Endothelial cell of umbilical vein (primary cell): ENCODE results near the gene GAP43.

Experiments
- EZH2 ChIP-seq: IDR thresholded peaks from 2 replicates; pipeline ENCODE4 v1.6.1; 2012; ENCODE audit warnings: borderline replicate concordance, low read depth, mild to moderate bottlenecking, moderate library complexity, low read length, inconsistent platforms; ENCODE audit not compliant: severe bottlenecking
- FOS ChIP-seq: IDR thresholded peaks from 2 replicates; pipeline ENCODE4 v1.6.1; 2011; ENCODE audit warnings: mild to moderate bottlenecking, low read length, moderate library complexity, borderline replicate concordance; ENCODE audit not compliant: insufficient read depth
- GATA2 ChIP-seq: IDR thresholded peaks from 2 replicates; pipeline ENCODE4 v1.7.0; 2011; ENCODE audit warnings: low read depth, mild to moderate bottlenecking, moderate library complexity, mixed read lengths, low read length; ENCODE audit not compliant: insufficient read length, insufficient read depth
- JUN ChIP-seq: IDR thresholded peaks from 2 replicates; pipeline ENCODE4 v1.6.1; 2011; ENCODE audit warnings: borderline replicate concordance, low read depth; ENCODE audit not compliant: insufficient read length, insufficient read depth
- POLR2A ChIP-seq: IDR thresholded peaks from 2 replicates; pipeline ENCODE4 v1.6.1; 2012; ENCODE audit warnings: low read depth, mild to moderate bottlenecking, control low read depth, low read length
- POLR2AphosphoS5 ChIP-seq: IDR thresholded peaks from 2 replicates; pipeline ENCODE4 v1.6.1; 2012; ENCODE audit warnings: low read depth, mild to moderate bottlenecking, control low read depth, low read length, moderate library complexity; ENCODE audit not compliant: insufficient read depth
- TF ChIP-seq, protein P1 (sequence below), 2 donors: IDR thresholded peaks; 1 replicate in 1 of 2; 2 replicates in 1 of 2; pipeline ENCODE4 v1.5.1; 2011; ENCODE audit warnings: low read length in 2 of 2, mild to moderate bottlenecking in 2 of 2, moderate library complexity in 2 of 2, control low read depth in 1 of 2, inconsistent platforms in 1 of 2, low read depth in 1 of 2; ENCODE audit not compliant: insufficient read depth in 1 of 2; ENCODE audit errors: extremely low read depth in 1 of 2
- TF ChIP-seq, protein P2 (sequence below): IDR thresholded peaks from 2 replicates; pipeline ENCODE4 v1.6.1; 2011; ENCODE audit not compliant: insufficient read depth, insufficient read length

DNA sequence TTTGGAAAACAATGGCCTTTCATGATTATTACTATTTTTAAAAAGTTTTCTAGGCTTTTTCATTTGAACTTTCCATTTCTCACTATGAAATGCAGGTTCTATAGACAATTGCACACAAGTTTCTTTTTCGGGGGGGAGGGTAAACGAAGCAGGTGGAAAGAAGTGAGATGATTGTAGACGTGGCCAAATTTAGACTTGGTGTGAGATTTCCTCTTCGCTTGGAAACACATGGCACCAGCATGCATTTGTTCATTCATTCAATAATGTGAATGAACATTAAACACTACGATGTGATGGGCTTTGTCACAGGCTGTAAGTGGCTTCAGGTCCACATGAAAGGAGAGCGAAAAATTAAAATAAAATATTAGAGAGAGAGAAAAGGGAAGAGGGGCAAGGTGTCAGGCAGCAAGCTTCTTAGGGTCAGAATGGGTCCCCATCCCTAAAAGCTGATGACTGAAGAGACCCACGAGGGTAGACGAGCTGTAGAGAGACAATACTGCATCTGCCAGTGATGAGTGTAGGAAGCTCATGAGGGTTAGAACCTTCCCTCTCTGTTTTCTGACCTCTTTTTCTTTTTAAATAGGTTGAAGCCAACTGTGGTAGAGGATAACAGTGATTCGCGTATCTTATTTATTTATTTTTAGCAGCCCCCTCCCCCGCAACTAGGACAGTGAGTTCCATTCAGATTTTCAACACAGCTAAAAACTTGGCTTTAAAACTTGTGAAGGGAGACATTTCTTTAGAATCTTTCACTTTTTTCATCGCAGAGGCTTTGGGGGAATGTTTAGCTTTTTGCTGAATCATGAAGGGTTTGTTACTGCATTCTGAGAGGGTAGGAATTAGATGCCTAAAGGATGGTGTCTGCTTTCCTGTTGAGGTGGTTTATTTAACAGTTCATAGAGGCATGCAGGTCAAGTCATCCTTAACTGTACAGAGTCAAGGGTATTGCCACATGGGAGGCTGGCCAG, 36.2 kb downstream of the GAP43 start:
- no peak for TF ChIP-seq POLR2AphosphoS5
- TF ChIP-seq POLR2A: no peak
- TF ChIP-seq, protein P1, sequence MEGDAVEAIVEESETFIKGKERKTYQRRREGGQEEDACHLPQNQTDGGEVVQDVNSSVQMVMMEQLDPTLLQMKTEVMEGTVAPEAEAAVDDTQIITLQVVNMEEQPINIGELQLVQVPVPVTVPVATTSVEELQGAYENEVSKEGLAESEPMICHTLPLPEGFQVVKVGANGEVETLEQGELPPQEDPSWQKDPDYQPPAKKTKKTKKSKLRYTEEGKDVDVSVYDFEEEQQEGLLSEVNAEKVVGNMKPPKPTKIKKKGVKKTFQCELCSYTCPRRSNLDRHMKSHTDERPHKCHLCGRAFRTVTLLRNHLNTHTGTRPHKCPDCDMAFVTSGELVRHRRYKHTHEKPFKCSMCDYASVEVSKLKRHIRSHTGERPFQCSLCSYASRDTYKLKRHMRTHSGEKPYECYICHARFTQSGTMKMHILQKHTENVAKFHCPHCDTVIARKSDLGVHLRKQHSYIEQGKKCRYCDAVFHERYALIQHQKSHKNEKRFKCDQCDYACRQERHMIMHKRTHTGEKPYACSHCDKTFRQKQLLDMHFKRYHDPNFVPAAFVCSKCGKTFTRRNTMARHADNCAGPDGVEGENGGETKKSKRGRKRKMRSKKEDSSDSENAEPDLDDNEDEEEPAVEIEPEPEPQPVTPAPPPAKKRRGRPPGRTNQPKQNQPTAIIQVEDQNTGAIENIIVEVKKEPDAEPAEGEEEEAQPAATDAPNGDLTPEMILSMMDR (IDR thresholded peaks at IDR 0.05; ENCODE audit: extremely low read depth in 1 of 2, insufficient read depth in 1 of 2, low read depth in 1 of 2, low read length in 2 of 2): no peak
- TF ChIP-seq FOS: no peak
- TF ChIP-seq, protein P2, sequence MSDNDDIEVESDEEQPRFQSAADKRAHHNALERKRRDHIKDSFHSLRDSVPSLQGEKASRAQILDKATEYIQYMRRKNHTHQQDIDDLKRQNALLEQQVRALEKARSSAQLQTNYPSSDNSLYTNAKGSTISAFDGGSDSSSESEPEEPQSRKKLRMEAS: no peak
- no peak for TF ChIP-seq EZH2
- TF ChIP-seq JUN: no peak
- TF ChIP-seq GATA2: no peak
